ENCODE results near the gene TRIM66.

DNA sequence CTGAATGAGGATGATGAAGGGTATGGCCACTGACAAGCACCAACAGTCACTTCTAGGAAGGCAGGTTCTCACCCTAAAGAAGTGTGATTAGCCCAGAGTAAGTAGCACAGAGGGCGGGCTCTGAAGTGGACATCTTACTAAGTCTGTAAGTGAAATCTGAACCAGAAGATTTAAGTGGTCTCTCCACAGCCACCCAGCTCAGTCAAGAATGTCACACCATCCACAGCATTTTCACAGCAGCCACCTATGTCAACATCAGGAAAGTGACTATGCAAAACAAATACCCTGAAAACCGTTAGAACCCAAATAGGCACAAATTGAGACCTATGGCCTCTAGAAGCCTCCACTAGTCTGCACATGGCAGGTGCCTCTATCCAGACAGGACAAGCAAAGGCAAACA is 65.4 kb downstream of the TRIM66 start:
- no peak for TF ChIP-seq CTCF (IDR thresholded peaks at IDR 0.05)
- no peak for TF ChIP-seq POLR2AphosphoS5 (IDR thresholded peaks at IDR 0.05)
